ENCODE results near the gene MED26. TPM values are rescaled to one million over a fixed set of nuclear protein-coding genes. Genes with fewer than 3 reads are reported as not detected.

Gene MED26
- total and polyA plus RNA-seq, 2 experiments from 2014 or later: 4.4 to 6.7 TPM

- Histone ChIP-seq H3K36me3 (ENCODE audit: low read depth) (no peaks in the 10 kb centered on the region), H3K9me3 (ENCODE audit: low read depth) (no peaks in the 10 kb centered on the region), H3F3A (ENCODE audit: insufficient read depth) (peaks cover 11% of the 10 kb centered on the region), H3K9me2 (ENCODE audit: insufficient read depth) (no peaks in the 10 kb centered on the region), H2AFZ (no peak overlapping the region), H3K27ac (no peak overlapping the region), H3K4me3 (no peak overlapping the region), H3K4me1 (ENCODE audit: insufficient read depth) (peaks cover 17% of the 10 kb centered on the region), H4K20me1 (ENCODE audit: insufficient read depth) (peaks cover 46% of the 10 kb centered on the region), H3K9ac (no peak overlapping the region), H3K79me2 (ENCODE audit: insufficient read depth) (peaks cover 100% of the 10 kb centered on the region), H3K4me2 (ENCODE audit: unreplicated experiment) (no peak overlapping the region), H3K27me3 (replicated peaks; ENCODE audit: insufficient read depth) (no peaks in the 10 kb centered on the region)
- no peak for DNase-seq
- in situ Hi-C loops (cut with MboI): no loop called here
- 59 to 69% methylated on average over 3 of the region's 3 CpGs for WGBS, 2 experiments (ENCODE audit: low coverage in 1 of 2, low lambda C conversion rate in 2 of 2, missing lambda C conversion rate in 2 of 2)
- TF ChIP-seq EZH2 (IDR thresholded peaks at IDR 0.05; ENCODE audit: insufficient read depth, poor library complexity, severe bottlenecking) (no peak), EZH2phosphoT487 (IDR thresholded peaks at IDR 0.05; ENCODE audit: insufficient read depth, low read depth) (no peak)
Observed at GRCh38 chr19:16612636-16613035, 15.4 kb downstream of the MED26 start.

- WGBS, 2 experiments (ENCODE audit: low coverage in 1 of 2, low lambda C conversion rate in 2 of 2, missing lambda C conversion rate in 2 of 2): 92 to 93% methylated on average over 6 of the region's 6 CpGs
- H3K36me3 ChIP-seq (ENCODE audit: low read depth): no peaks in the 10 kb centered on the region
- no peak overlapping the region for H3K4me3 ChIP-seq
- no peak overlapping the region for H3K9ac ChIP-seq
- in situ Hi-C loops (cut with MboI): no loop called here
- peaks cover 48% of the 10 kb centered on the region for H4K20me1 ChIP-seq (ENCODE audit: insufficient read depth)
- H2AFZ ChIP-seq: no peak overlapping the region
- H3K27me3 ChIP-seq (replicated peaks; ENCODE audit: insufficient read depth): no peaks in the 10 kb centered on the region
- H3K9me3 ChIP-seq (ENCODE audit: low read depth): no peaks in the 10 kb centered on the region
- TF ChIP-seq EZH2 (IDR thresholded peaks at IDR 0.05; ENCODE audit: insufficient read depth, poor library complexity, severe bottlenecking) (no peak), EZH2phosphoT487 (IDR thresholded peaks at IDR 0.05; ENCODE audit: insufficient read depth, low read depth) (no peak)
- H3K27ac ChIP-seq: no peak overlapping the region
- H3F3A ChIP-seq (ENCODE audit: insufficient read depth): peaks cover 15% of the 10 kb centered on the region
- H3K4me1 ChIP-seq (ENCODE audit: insufficient read depth): peaks cover 24% of the 10 kb centered on the region
- H3K4me2 ChIP-seq (ENCODE audit: unreplicated experiment): no peak overlapping the region
- H3K9me2 ChIP-seq (ENCODE audit: insufficient read depth): no peaks in the 10 kb centered on the region
- H3K79me2 ChIP-seq (ENCODE audit: insufficient read depth): peaks cover 100% of the 10 kb centered on the region
- DNase-seq: no peak
Observed at GRCh38 chr19:16611121-16611520, 16.9 kb downstream of the MED26 start.

DNA sequence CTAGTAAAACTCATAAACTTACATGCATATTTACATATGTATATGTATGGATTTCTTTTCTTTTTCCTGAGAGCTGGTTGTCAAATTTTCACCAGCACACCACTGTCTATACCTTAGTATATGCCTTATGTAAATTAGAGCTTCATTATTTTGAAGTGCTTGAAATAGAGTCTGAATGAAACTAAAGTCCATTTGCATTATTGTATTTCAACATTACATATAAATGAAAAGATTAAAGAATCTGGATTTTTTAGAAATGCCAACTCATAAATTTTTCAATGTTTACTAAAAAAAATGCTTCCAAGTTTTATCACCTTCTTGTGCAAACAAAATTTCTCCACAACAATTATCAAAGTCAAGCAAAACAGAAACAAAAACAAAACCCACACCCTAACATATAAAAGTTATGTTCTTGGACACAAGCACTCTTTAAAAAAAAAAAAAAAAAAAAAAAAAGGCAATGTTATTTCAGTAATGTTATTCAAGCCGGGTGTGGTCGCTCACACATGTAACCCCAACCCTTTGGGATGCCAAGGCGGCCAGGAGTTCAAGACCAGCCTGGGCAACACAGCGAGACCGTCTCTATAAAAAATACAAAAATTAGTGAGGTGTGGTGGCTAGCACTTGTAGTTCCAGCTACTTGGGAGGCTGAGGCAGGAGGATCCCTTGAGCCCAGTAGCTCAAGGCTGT lies 18.3 kb downstream of the MED26 start:
- Histone ChIP-seq H3K36me3 (ENCODE audit: low read depth) (no peaks in the 10 kb centered on the region), H3K27ac (no peak overlapping the region), H3K4me1 (ENCODE audit: insufficient read depth) (peaks cover 29% of the 10 kb centered on the region), H3K9me2 (ENCODE audit: insufficient read depth) (no peaks in the 10 kb centered on the region), H4K20me1 (ENCODE audit: insufficient read depth) (peaks cover 51% of the 10 kb centered on the region), H3K9ac (no peak overlapping the region), H2AFZ (no peak overlapping the region), H3K79me2 (ENCODE audit: insufficient read depth) (peaks cover 100% of the 10 kb centered on the region), H3K4me3 (no peak overlapping the region), H3K9me3 (ENCODE audit: low read depth) (no peaks in the 10 kb centered on the region), H3F3A (ENCODE audit: insufficient read depth) (peaks cover 15% of the 10 kb centered on the region), H3K4me2 (ENCODE audit: unreplicated experiment) (no peak overlapping the region), H3K27me3 (replicated peaks; ENCODE audit: insufficient read depth) (no peaks in the 10 kb centered on the region)
- whole genome bisulfite sequencing, 2 experiments (ENCODE audit: low coverage in 1 of 2, low lambda C conversion rate in 2 of 2, missing lambda C conversion rate in 2 of 2): 67 to 70% methylated on average over 5 of the region's 5 CpGs
- TF ChIP-seq EZH2phosphoT487 (IDR thresholded peaks at IDR 0.05; ENCODE audit: insufficient read depth, low read depth) (no peak), EZH2 (IDR thresholded peaks at IDR 0.05; ENCODE audit: insufficient read depth, poor library complexity, severe bottlenecking) (no peak)
- DNase-seq: no peak
- in situ Hi-C loops (cut with MboI): no loop called here

GRCh38 chr19:16608290-16608739 lies 19.7 kb downstream of the MED26 start:
- Histone ChIP-seq H3F3A (ENCODE audit: insufficient read depth) (peaks cover 15% of the 10 kb centered on the region), H3K9me2 (ENCODE audit: insufficient read depth) (no peaks in the 10 kb centered on the region), H3K4me3 (no peak overlapping the region), H3K9me3 (ENCODE audit: low read depth) (no peaks in the 10 kb centered on the region), H2AFZ (no peak overlapping the region), H3K79me2 (ENCODE audit: insufficient read depth) (peaks cover 100% of the 10 kb centered on the region), H3K4me1 (ENCODE audit: insufficient read depth) (peaks cover 29% of the 10 kb centered on the region), H3K9ac (peak overlapping the region; percentile 18; the same call in 1 of the 2 replicates), H3K4me2 (ENCODE audit: unreplicated experiment) (no peak overlapping the region), H3K27ac (peak overlapping the region; percentile 46), H3K36me3 (ENCODE audit: low read depth) (no peaks in the 10 kb centered on the region), H3K27me3 (replicated peaks; ENCODE audit: insufficient read depth) (no peaks in the 10 kb centered on the region), H4K20me1 (ENCODE audit: insufficient read depth) (peaks cover 43% of the 10 kb centered on the region)
- WGBS, 2 experiments (ENCODE audit: low coverage in 1 of 2, low lambda C conversion rate in 2 of 2, missing lambda C conversion rate in 2 of 2): 23 to 33% methylated on average over 1 of the region's 1 CpG
- in situ Hi-C loops (cut with MboI): no loop called here
- peak; percentile 94 for DNase-seq
- TF ChIP-seq EZH2phosphoT487 (IDR thresholded peaks at IDR 0.05; ENCODE audit: insufficient read depth, low read depth): peak; percentile 92
- TF ChIP-seq EZH2 (IDR thresholded peaks at IDR 0.05; ENCODE audit: insufficient read depth, poor library complexity, severe bottlenecking): no peak

Data from GM23248 (cell line).